Heart left ventricle (tissue), 16 donors: ENCODE results near the gene ATF6. TPM values are rescaled to one million over a fixed set of nuclear protein-coding genes. Genes with fewer than 3 reads are reported as not detected.

Source experiments
- ATAC-seq, 4 donors: fragments of 200-7000 bp; cut with Tn5 transposase; one replicate each; pipeline ENCODE4 v1.9.1; 2020 to 2022; ENCODE audit warnings: moderate library complexity in 4 of 4, mild to moderate bottlenecking in 3 of 4, moderate number of reproducible peaks in 1 of 4
- DNase-seq, 5 donors: peaks; one replicate each; pipeline ENCODE4 v3.0.0-alpha.2; 2020
- H3K27ac ChIP-seq, 12 donors: fragments of 200-600 bp; sonication (generic) in 4 of 12; one replicate each; pipeline versions ENCODE4 v1.5.0 to v1.8.0; 2016 to 2022; ENCODE audit warnings: mild to moderate bottlenecking in 2 of 12
- H3K27me3 ChIP-seq, 9 donors: fragments of 200-600 bp; sonication (generic) in 2 of 9; one replicate each; pipeline versions ENCODE4 v1.5.1 to v1.8.0; 2016 to 2022; ENCODE audit warnings: mild to moderate bottlenecking in 3 of 9
- H3K36me3 ChIP-seq, 9 donors: fragments of 200-600 bp; sonication (generic) in 2 of 9; one replicate each; pipeline versions ENCODE4 v1.5.0 to v1.8.0; 2018 to 2022; ENCODE audit warnings: mild to moderate bottlenecking in 2 of 9
- H3K4me1 ChIP-seq, 12 donors: fragments of 200-600 bp; sonication (generic) in 4 of 12; one replicate each; pipeline versions ENCODE4 v1.5.0 to v1.8.0; 2016 to 2022; ENCODE audit warnings: mild to moderate bottlenecking in 3 of 12
- H3K4me3 ChIP-seq, 12 donors: fragments of 200-600 bp; sonication (generic) in 4 of 12; one replicate each; pipeline versions ENCODE4 v1.5.0 to v1.8.0; 2017 to 2022; ENCODE audit warnings: mild to moderate bottlenecking in 9 of 12, moderate library complexity in 4 of 12
- H3K9me3 ChIP-seq, 12 donors: fragments of 200-600 bp; sonication (generic) in 4 of 12; one replicate each; pipeline versions ENCODE4 v1.5.0 to v1.8.0; 2016 to 2022; ENCODE audit warnings: mild to moderate bottlenecking in 1 of 12
- CTCF ChIP-seq, 12 donors: fragments of 200-600 bp; sonication (generic) in 4 of 12; IDR thresholded peaks; one replicate each; pipeline versions ENCODE4 v1.5.0 to v1.8.0; 2018 to 2022; ENCODE audit warnings: antibody characterized with exemption in 12 of 12, mild to moderate bottlenecking in 5 of 12
- POLR2A ChIP-seq, 2 donors: fragments of 450-650 bp; IDR thresholded peaks; one replicate each; pipeline ENCODE4 v1.6.1; 2017; ENCODE audit warnings: antibody characterized with exemption in 2 of 2, mild to moderate bottlenecking in 2 of 2, moderate library complexity in 2 of 2
- WGBS, 4 donors: extraction: QIAGEN DNeasy Blood & Tissue Kit in 2 of 4; methylation state at CpG; one replicate each; pipeline versions ENCODE4 v1.1.5 to v1.1.7; 2013 to 2018; 5-methylcytosine and 5-hydroxymethylcytosine counted together
- intact Hi-C, 10 donors: fragments of 100-400 bp; cut with DNase I; formaldehyde crosslinking; loops; one replicate each; pipeline versions ENCODE4 v1.11.1 to v1.14.2; 2022
- polyA plus RNA-seq, 2 donors: library from polyadenylated mRNA; stranded (reverse); fragments of 200-250 nt; gene quantifications; one replicate each; pipeline ENCODE4 v1.2.3, GENCODE V29; 2013
- total RNA-seq, 9 donors: library from RNA; depleted of rRNA in 2 of 9; stranded (reverse); fragments of >200 nt in 2 of 9; fragmentation: NEBNext Ultra II Directional in 3 of 9; extraction: Animal tissue kit (Norgen Biotek cat#: 25700) in 3 of 9; gene quantifications; one replicate each; pipeline versions ENCODE4 v1.1.0 to v1.2.4, GENCODE V29; 2016 to 2023
- donor health status: ischemic (EF 13 %, LVEDD 7.1; RV severe dilation, severe dysfunction).
- donor health status: healthy with polysubstance abuse.
- donor health status: DM: no; HTN: yes; CAD: no.
- donor health status: DM: no; HTN: no; CAD: no.
- donor health status: ischemic (EF 25% LVEDD 6.9; RV normal size, moderate dysfunction).
- donor health status: ischemic (EF 25% LVEDD 5.7; RV mildly dilated, moderate dysfunction).
- donor health status: healthy.
- donor health status: DM: yes; HTN: yes; CAD: no.
- donor health status: ischemic (EF 35%, LVEDD 5.7; RV mildly dilated, moderate dysfunction).
- donor health status: nonischemic (EF 11% LVEDD 7.7; RV severe dilation, severe dysfunction).
- donor health status: DM: yes; HTN: yes; CAD: no.
- donor health status: PGD.
- donor health status: ischemic (EF 29% LVEDD 5.4; RV normal size, mild dysfunction).
- donor health status: nonischemic (EF 23%, LVEDD 6.1; RV moderate dilation, normal function).

Gene ATF6
- total and polyA plus RNA-seq, 11 donors: 3.0 to 24.4 (median 16.3) TPM

DNA sequence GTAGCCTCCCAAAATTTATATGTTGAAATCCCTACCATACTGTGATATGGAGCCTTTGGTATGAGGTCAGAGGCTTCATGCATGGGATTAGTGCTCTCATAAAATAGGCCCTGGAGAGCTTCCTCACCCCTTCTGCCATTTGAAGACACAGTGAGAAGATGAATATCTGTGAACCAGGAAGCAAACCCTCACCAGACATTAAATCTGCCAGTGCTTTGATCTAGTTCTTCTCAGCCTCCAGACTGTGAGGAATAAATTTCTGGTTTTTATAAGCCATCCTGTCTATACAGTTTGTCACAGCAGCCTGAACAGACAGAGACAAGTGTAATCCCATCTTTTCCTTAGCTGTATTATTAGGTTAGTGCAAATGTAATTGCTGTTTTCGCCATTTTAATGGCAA is 169.1 kb downstream of the ATF6 start:
- H3K27ac ChIP-seq: no peak overlapping the region
- WGBS, 4 donors: 95 to 100% (median 97%) methylated on average over 1 of the region's 1 CpG

GRCh38 chr1:161936786-161937185 is 170.7 kb downstream of the ATF6 start:
- intact Hi-C loops: loop anchor here in 1 of 10 donors (10.0 kb wide), 1 partner anchor 68 kb away; no protein-coding TSS in a partner anchor
- Histone ChIP-seq H3K4me1 (peaks cover 0 to 26% (median 0%) of the 10 kb centered on the region in 12 donors), H3K36me3 (peaks cover 0 to 15% (median 0%) of the 10 kb centered on the region in 9 donors), H3K4me3 (no peak overlapping the region), H3K27ac (no peak overlapping the region), H3K9me3 (no peaks in the 10 kb centered on the region), H3K27me3 (no peaks in the 10 kb centered on the region)
- TF ChIP-seq CTCF (IDR thresholded peaks at IDR 0.05) (no peak), POLR2A (IDR thresholded peaks at IDR 0.05) (no peak)
- ATAC-seq (no peak), DNase-seq (no peak)
- WGBS, 4 donors: 96 to 98% (median 97%) methylated on average over 2 of the region's 2 CpGs

More for the DNA sequence above, 169.1 kb downstream of the ATF6 start:
- H3K4me3 ChIP-seq: no peak overlapping the region
- intact Hi-C loops: loop anchor here in 1 of 10 donors (10.0 kb wide), 1 partner anchor 70 kb away; no protein-coding TSS in a partner anchor
- H3K4me1 ChIP-seq: peaks cover 0 to 26% (median 0%) of the 10 kb centered on the region in 12 donors
- DNase-seq (no peak), ATAC-seq (no peak)
- H3K27me3 ChIP-seq: no peaks in the 10 kb centered on the region
- H3K9me3 ChIP-seq: no peaks in the 10 kb centered on the region
- no peak for TF ChIP-seq POLR2A (IDR thresholded peaks at IDR 0.05)
- no peak for TF ChIP-seq CTCF (IDR thresholded peaks at IDR 0.05)
- H3K36me3 ChIP-seq: peaks cover 0 to 15% (median 0%) of the 10 kb centered on the region in 9 donors

DNA sequence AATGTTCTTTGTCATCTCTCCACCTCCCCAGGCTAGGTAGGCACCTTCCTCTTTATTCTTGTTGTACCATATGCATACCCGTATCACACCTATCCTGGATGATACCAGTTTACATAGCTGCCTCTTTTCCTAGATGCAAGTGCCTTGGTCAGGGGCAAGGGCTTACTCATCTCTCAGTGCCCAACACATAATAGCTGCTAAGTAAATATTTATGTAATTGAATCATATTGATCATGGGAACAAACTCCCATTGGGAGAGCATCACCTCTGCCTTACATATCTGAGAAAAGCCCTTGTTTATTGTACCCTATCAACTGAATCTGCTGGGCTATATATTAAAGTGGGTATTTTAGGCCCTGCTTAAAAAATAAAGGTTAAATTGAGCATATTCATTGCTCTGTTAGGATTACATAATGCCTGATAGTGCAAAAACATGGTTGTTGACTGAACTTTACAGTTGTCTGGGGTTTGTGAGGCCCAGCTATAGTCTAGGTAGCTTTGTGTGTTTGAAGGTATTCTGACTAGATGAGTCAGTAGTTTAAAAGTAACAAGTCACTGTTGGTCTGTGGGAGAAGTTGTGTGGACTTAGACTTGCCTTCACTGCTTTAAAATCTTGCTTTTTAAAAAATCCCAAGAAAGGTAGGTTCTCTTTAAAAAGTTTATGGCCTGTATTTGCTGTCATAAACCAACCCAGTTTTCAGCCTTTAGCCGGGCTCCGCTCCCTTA is 174.9 kb downstream of the ATF6 start:
- 65 to 81% (median 79%) methylated on average over 3 of the region's 3 CpGs for WGBS, 4 donors
- no peaks in the 10 kb centered on the region for H3K27me3 ChIP-seq
- H3K27ac ChIP-seq: no peak overlapping the region
- no peak for DNase-seq
- peaks cover 0 to 1% (median 0%) of the 10 kb centered on the region in 12 donors for H3K4me1 ChIP-seq
- H3K36me3 ChIP-seq: peaks cover 0 to 27% (median 12%) of the 10 kb centered on the region in 9 donors
- H3K9me3 ChIP-seq: no peaks in the 10 kb centered on the region
- H3K4me3 ChIP-seq: no peak overlapping the region
- intact Hi-C loops: no loop called here
- ATAC-seq: no peak
- TF ChIP-seq POLR2A (IDR thresholded peaks at IDR 0.05): no peak
- TF ChIP-seq CTCF (IDR thresholded peaks at IDR 0.05): no peak

GRCh38 chr1:161941726-161942436 is 175.8 kb downstream of the ATF6 start:
- intact Hi-C loops: no loop called here
- 61 to 73% (median 69%) methylated on average over 8 of the region's 8 CpGs for WGBS, 4 donors
- ATAC-seq: no peak

More at GRCh38 chr1:161941726-161942436, 175.8 kb downstream of the ATF6 start:
- Histone ChIP-seq H3K4me1 (peaks cover 0 to 5% (median 0%) of the 10 kb centered on the region in 12 donors), H3K4me3 (no peak overlapping the region), H3K27me3 (no peaks in the 10 kb centered on the region), H3K27ac (no peak overlapping the region), H3K9me3 (no peaks in the 10 kb centered on the region), H3K36me3 (peaks cover 0 to 21% (median 12%) of the 10 kb centered on the region in 9 donors)
- DNase-seq: no peak
- no peak for TF ChIP-seq POLR2A (IDR thresholded peaks at IDR 0.05)
- no peak for TF ChIP-seq CTCF (IDR thresholded peaks at IDR 0.05)
